HS-5 (cell line): ENCODE results near the gene PMF1.
A peak's percentile ranks its signal among the peaks of the same experiment; 100 is the strongest.

Experiments
- DNase-seq: peaks from one replicate; pipeline ENCODE4 v3.0.0-alpha.2; 2012; ENCODE audit warnings: low read depth

Gene PMF1

DNA sequence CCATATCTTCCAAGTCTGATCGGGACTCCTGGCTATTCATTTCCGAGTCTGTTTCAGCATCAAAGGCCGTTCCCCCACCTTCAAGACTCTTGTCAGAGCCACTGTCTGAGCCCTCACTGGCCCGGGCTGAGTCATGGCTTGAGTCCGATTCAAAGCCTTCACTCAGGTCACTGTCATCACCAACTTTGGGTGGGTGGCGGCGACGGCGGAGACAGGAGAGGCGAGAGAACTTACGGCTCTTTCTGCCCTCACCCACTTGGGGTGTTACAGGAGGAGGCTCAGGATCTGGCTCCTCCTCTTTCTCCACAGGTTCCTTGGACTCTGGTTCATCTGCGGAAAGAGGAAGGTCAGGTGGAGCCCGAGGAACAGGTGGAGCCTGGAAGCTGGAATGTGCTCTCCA is 53.2 kb downstream of the PMF1 start:
- DNase-seq: no peak

DNA sequence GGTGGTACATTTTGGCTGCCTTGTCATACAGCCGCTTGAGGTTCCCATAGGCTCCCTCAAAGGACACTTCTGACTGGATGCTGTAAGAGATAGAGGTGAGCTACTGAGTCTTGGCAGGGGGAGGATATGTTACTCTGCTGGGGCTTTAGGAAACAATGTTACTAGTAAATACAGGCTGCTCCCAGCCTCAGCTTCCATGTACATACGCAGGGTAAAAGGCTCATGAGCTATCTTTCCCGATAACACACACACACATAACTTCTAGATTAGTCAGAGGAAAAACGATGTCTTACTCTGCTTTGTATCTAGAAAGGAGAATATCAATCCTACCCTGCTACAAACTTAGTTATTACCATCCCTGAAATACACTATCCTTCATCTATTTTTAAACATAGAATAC is 55.5 kb downstream of the PMF1 start:
- DNase-seq: no peak

DNA sequence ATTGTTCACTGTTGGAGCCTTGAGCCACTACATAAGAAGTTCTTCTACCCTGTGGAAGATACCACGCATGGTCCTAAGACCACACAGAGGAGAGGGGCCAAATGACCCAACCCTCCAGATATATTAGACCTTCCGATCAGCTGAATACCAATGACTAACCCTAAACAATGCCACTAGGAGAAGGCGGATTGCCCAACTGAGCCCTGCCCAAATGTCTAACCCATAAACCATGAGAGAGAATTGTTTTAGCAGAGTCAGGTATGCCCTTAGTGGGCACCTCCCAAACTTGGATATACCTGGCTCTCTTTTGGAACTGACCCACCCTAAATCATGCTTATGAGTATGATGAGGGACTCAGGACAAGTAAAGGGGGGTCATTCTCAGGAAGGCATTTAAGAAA is 57.5 kb downstream of the PMF1 start:
- no peak for DNase-seq

DNA sequence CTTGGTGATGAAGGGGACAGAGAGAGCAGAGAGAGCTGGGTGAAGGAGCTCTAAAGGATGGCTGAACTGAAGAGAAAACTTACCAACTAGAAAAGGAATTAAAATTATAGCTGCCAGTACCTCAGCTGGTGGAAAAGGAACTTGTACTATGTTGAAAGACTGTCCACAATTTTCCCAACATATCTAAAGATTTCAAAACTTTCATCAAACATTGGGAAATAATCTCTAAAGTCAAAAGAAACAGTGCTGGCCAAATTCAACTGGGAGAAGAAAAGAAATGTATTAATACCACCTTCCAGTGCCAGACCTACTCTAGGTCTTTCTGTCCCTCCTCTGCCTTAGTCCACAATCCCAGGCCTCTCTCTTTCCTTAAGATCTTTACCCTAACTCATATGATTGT is 63.7 kb downstream of the PMF1 start:
- DNase-seq: no peak

DNA sequence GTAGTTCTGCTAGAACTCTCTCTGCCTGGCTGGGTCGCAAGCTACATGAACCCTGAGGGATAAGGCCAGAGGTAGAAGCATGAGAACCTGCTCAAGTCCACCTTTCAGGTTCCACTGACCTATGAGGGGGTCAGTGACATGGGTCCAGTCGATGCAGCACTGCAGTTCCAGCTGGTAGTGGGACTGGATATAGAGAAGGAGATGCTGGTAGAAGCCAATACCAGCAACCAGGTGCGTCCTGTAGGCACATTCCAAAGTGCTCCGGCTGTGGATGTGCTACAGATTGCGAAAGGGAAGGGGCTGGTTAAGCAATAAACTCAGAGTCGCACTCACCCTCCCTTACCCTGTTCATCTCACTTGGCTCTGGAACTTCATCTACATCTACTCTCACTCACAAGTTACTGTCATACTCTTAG is 64.2 kb downstream of the PMF1 start:
- no peak for DNase-seq

DNA sequence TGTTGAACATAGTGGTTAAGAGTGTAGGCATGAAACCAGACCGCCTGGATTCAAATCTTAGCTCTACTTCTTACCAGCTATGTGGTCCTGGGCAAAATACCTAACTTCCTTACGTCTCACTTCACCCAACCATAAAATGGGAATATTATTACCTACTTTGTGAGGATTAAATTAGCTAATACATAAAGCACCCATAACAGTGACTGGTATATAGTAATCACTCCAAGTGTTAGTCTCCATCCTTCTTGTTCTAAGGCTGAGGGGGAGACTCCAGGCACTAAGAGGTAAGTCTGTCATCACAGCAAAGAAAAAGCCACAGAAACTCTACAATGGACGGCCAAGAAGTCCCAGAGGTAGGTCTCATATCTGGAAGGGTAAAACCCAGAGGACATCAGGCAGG is 67.0 kb downstream of the PMF1 start:
- DNase-seq: no peak

DNA sequence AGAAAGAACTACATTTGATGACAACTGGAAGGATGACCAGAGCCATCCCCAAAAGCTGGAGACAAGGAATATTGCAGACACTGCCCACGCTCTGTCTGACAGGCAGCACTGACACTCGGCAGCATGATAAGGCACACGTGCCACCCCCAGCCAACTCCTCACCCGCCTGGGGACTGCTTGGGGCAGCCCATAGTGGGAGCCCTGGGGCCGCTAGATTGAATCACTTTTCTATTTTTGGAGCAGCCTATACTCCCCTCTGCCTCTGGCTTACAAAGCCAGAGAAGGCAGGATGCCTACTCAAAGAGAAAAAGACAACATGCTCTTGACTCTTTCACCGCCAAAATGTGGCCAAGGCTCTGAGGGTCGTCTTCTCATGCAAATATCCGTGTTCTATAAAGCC is 68.5 kb downstream of the PMF1 start:
- DNase-seq: no peak

DNA sequence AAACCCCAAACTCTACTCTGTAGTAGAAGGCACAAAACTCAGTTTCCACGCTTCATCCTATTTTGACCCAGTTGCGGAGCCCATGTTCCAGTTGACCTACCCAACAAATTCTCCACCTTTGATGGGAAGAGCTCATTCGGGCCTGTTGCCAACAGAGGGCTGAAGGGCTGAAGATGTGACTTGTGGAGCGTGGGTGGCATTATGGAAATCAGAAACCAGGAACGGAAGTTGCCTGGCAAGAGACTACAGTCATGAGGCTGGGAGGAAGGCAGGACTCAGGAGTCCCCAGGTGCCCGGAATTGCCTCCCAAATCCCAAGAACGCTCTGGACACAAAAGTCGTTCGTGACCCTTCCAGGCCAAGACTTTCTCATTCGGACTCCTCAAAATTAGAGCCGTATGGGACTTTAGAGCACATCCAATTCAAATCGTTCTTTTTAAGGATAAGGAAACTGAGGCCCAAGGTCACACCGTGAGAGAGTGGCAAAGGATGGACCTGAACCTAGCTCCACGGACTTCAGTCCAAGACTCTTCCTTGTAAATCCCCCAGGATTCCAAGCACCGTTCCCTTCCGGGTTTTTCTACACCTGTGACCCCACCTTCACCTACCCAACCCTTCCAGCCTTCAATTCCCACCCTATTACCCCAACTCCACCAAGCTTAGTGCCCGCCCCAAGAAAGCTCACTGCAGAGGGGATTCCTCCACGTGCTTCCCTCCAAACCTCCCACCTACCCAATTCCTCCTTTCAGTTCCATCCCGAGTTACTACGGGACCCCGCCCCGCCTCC is 69.1 kb downstream of the PMF1 start:
- DNase-seq: no peak

DNA sequence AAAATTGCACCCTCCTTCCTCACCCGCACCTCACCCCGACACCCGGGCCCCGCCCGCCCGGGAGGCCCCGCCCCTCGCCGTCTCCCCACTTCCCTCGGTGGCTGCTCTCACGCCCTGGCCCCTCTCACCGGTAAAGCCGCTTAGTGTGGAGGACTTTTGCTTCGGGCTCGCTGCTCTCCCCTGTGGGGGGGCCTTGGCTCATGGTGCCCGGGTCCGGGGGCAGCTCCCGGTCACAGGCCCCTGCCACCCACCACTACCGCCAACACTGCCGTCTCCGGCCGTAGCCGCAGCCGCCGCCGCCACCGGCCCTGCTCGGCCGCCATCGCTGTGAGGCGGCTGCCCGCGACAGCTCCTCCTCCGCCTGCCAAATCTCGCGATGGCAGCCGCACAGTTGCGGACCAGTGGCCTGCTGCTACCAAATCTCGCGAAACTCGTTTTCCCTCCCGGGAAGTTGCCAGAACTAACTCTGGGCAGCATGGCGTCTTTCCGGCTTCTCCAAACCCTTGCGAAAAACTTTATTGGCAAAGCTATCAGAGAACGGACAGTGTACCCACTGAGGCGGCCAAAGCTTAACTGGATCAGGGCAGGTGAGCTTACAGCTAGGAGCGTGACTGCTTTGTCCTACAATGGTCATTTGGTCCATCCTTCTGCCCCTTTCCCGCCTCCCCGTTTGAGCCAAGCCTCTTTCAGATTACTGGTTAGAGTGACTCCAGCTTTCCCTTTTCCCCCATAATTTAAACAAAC is 69.8 kb downstream of the PMF1 start, which contains the start of gene SMG5:
TSS of gene SMG5 (minus strand) at position 347 of the 744 bp plus-strand sequence. CDS start at position 202, 145 bp downstream.
- DNase-seq: peak; percentile 96

DNA sequence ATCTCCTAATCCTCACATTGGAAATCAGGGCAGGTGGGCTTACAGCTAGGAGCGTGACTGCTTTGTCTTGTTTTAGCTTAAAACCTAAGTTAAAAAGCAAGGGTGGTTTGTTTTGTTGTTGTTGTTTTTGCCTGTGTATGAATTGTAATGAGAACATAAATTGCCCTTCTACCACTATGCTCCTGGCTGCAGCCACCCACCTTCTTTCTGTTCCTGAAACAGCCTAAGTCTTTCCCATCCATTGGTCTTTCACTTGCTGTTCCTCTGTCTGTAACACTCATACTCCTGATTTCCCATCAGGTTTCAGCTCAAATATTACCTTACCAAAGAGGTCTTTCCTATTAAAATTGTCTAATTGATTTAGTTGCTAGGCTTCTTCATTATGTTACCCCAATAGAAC is 70.7 kb downstream of the PMF1 start:
- DNase-seq: no peak

DNA sequence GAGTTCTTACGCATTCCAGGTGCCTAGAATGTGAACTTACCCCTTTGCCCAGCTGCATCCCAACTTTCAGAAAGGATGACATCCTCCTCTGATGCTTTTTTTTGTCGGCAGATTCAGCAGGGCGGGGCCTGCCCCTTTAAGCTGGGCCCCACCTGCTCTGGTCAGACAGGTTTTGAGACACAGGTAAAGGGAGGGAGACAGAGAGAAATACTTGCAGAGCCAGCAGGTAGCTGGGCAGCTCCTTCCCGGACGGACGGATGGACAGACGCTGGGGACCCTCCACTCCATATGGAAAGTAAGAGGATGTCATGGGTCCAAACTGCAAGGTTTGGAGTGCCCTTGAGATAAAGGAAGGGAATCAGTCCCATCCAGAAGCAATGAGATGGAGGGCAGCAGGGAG is 71.3 kb downstream of the PMF1 start, which contains the start of gene TMEM79:
TSS of gene TMEM79 (plus strand) at position 214 of the 400 bp plus-strand sequence. CDS start 902 bp downstream, outside the sequence.
- no peak for DNase-seq

DNA sequence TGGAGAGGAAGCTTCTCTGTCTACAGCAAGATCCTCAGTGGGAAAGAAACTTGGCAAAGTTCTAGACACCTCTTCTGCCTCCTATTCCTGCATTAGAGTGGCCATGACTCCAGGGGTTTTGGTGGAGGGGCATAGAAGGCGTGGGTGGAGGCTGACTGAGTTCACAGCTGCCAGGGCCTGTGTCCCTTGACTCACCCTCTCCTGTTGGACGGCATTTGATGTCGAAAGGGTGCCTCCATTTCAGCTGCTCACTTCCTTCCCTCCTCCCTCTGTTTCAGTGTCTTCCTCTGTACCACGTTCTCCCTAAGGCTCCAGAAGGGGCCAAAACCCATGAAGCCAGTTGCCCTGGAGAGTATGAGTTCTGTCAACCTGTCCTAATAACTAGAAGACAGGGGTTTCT is 72.0 kb downstream of the PMF1 start:
- DNase-seq: no peak

DNA sequence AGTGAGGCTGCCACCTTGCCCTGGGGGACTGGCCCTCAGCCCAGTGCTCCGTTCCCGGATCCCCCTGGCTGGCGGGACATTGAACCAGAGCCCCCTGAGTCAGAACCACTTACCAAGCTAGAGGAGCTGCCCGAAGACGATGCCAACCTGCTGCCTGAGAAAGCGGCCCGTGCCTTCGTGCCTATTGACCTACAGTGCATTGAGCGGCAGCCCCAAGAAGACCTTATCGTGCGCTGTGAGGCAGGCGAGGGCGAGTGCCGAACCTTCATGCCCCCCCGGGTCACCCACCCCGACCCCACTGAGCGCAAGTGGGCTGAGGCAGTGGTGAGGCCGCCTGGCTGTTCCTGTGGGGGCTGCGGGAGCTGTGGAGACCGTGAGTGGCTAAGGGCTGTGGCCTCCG is 72.6 kb downstream of the PMF1 start:
- no peak for DNase-seq

DNA sequence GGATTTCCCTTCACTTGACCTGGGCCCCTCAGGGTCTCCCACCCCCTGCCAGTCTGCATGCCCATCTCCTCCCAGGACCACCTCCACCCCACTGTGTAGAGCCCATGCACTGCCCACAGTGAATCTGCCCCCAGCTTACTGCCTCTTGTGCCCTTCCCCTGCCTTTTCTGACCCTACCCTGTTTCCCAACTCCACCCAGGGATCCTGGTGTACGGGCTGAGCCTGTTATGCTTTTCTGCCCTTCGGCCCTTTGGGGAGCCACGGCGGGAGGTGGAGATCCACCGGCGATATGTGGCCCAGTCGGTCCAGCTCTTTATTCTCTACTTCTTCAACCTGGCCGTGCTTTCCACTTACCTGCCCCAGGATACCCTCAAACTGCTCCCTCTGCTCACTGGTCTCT is 73.3 kb downstream of the PMF1 start:
- no peak for DNase-seq
